ENCODE results near the gene CALD1. TPM values are rescaled to one million over a fixed set of nuclear protein-coding genes. Genes with fewer than 3 reads are reported as not detected.

The CALD1 gene
- 165 and 185 TPM in 2 replicates for total RNA-seq

GRCh38 chr7:134778941-134779740 lies at the start of gene CALD1:
TSS of gene CALD1 (plus strand) at chr7:134779634. CDS start at chr7:134867734, 88,100 bp downstream.

GRCh38 chr7:134986363-134987251 lies 207.2 kb downstream of the CALD1 start, which contains the start of gene AGBL3:
TSS of gene AGBL3 (plus strand) at chr7:134986508. CDS start at chr7:134987934, 1,426 bp downstream.

Other genes starting within 250 kb of the CALD1 start
- gene AKR1B15, start 230.5 kb upstream of the CALD1 start, total RNA-seq: not detected in 2 replicates
- 12.5 and 16.9 TPM in 2 replicates for gene BPGM, start 132.8 kb upstream of the CALD1 start, total RNA-seq
- gene AGBL3, start 206.9 kb downstream of the CALD1 start, total RNA-seq: 1.1 and 7.0 TPM in 2 replicates

Data from cardiac ventricle fibroblast (primary cell).